ENCODE data around the gene DNAH1.

Gene DNAH1

DNA sequence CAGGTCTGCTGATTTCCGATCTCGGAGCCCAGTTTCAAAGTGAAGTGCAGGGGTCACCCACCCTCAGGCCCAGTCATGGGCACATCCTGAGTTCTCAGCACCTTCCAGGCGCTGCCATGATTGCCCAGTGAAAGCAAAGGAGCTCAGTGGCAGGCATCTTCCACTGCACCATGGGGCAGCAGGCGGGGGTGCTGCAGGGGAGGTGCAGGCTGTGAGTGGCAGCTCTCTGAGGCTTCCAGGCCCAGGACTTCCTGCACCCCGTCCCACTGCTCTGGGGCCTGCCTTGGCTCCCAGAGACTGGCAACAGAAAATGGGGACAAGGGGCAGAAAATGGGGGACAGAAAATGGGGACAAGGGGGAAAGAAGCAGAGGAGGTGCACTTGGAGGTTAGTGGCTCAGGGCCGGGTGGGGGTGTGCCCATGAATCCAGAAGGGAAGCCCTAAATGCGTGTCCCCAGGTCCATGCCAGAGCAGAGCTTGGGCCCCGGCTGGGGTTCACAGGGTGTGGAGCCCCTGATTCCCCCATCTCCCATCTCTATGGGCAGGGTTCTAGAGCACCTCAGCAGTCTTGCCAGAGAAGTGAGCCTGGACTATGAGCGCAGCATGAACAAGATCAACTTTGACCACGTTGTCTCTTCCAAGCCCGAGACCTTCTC lies 28.0 kb downstream of the DNAH1 start:
- no peak for DNase-seq

DNA sequence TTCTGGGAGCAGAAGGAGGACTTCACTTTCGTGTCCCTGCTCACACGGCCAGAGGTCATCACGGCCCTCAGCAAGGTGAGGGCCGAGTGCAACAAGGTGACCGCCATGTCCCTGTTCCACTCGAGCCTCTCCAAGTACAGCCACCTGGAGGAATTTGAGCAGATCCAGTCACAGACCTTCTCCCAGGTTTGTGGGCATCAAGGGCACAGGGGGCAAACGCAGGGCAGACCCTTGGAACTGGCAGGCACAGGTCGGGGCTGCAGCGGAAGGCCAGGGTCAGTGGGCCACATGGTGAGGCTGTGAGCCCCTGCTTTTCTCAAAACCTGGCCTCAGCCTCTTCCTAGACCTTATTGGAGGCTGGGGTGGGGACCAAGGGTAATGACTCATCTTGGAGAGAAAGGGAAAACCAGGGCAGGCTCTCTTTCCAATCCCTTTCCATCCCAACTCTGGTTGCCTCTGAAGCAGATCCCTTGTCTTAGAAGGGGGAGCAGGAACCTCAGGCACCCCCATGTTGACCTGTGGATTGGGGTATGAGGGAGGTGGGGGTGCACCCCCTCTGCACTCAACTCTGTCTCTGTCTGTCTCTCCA lies 29.5 kb downstream of the DNAH1 start:
- DNase-seq: no peak

DNA sequence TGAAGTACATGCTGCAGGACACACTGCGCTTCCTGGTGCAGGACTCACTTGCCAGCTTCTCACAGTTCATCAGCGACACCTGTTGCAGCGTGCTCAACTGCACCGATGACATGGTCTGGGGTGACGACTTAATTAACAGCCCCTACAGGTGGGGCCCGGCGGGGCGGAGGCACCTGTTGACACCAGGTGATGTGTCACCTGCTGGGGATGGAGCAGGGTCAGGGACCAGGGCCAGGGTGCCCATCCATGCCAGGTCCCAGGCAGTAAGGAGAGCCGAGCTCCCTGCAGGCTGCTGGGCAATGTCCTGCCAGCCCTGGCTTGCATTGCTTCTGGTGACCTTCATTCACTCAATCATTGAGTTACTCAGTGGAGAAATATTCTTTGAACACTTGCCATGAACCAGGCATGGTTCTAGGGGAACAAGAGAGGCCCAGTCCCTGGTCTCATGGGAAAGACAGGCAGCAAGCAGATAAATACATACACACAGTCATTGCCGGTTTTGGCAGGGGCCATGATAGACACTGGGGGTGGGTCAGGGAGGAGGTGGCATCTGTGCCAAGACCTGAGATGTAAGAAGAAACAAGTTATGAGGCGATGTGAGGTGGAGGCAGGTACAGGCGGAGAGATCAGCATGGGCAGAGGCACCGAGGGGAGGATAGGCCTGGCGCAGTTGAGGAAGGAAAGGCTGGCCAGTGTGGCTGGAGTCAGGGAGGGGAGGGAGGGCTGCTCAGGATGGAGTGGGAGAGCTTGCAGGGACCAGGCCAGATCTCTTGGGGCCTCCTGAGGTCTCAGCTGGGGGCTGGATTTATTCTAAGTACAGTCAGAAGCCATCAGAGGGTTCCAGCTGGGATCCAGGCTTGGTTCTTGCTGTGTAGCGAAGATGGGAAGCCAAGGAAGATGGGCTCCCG lies 30.8 kb downstream of the DNAH1 start:
- no peak for DNase-seq

DNA sequence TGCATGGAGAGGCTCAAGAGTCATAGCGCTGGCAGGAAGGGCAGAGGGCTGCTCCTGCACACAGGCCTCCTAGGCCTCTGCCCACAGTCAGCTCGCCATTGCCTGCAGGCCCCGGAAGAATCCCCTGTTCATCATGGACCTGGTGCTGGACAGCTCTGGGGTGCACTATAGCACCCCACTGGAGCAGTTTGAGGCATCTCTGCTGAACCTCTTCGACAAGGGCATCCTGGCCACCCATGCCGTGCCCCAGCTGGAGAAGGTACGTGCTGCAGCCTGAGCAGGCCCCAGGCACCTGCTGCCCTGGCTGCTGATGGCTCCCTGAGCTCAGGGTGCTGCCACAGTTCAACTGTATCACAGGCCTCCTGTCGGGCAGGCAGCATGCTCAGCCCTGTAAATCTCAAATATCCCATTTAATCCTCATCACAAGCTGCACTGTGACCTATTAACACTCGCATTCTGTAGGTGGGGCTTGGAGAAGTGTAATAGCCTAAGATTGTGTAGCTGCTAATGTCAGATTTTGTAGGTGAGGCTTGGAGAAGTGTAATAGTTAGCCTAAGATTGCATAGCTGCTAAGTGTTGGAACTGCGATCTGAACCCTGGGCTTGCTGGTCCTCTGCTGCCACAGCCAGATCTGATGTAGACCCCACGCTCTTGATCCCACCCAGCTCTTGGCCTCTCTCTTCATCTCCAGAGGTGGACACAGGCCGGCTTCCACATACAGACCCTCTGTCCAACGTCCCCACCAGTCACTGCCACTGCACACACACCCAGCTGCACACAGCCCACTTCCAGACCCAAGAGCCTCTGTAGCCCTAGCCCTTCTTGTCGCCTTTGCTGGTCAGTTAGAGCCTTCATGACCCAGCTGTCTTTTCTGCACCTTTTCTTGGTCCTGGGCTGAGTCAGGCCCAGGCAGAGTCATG lies 31.9 kb downstream of the DNAH1 start:
- DNase-seq: no peak

DNA sequence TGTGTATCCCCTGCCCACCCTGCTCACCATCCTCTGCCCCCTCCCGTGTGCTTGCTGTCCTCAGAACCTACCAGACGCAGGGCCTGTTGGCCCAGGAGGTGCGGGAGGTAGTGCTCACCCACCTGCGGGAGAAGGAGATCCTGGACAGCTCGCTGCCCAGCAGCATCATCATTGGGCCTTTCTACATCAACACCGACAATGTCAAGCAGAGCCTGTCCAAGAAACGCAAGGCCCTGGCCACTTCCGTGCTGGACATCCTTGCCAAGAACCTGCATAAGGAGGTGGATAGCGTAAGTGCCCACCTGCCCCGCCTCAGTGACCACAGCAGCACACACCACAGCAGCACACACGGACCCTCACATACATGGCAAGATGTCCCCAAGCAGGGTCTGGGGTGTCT lies 33.0 kb downstream of the DNAH1 start:
- DNase-seq: no peak

DNA sequence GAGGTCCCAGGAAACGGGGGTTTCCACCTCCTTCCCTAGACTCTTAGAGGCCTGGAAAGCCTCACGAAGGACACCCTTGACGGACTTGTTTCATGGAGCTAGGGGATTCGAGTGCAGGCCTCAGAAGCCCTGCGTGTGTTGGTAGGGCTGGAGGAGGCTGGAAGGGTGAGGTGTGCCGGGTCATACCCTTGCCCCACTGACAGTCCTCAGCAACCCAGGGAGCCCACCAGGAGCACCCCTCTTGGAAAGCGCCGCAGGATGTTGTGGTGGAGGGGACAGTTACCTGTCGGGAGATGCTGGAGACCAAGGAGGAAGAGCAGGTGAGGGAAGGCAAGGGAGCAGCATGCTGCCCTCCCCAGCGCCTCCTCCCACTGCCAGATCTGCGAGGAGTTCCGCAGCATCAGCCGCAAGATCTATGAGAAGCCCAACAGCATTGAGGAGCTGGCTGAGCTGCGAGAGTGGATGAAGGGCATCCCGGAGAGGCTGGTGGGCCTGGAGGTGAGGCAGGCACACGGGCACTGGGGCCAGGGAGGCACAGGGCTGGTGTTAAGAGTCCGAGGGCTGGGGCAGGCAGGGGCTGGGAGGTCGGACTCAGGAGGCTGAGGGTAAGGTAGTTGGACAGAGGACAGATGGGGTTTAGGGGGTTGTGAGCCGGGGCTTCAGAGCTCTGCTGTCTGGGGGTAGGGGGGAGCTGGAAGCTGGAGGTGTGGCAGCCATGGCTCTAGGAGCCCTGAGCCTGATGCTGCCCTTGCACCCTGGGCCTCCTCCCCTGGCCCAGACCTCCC lies 33.7 kb downstream of the DNAH1 start:
- no peak for DNase-seq

DNA sequence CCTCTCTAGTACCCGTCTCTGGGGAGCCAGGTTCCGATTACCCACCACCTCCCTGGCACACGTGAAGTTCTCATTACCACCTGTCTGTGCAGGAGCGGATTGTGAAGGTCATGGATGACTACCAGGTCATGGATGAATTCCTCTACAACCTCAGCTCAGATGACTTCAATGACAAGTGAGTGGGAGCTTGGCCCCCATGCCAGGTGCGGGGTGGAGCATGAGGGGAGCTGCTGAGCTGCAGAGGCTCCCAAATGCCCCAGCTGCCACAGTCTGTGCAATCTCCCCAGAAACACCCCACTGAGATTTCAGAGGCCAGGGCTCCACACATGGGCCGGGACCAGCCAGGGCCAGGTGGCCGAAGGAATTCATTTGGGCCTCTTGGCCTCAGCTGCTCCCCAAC lies 34.3 kb downstream of the DNAH1 start:
- DNase-seq: no peak

DNA sequence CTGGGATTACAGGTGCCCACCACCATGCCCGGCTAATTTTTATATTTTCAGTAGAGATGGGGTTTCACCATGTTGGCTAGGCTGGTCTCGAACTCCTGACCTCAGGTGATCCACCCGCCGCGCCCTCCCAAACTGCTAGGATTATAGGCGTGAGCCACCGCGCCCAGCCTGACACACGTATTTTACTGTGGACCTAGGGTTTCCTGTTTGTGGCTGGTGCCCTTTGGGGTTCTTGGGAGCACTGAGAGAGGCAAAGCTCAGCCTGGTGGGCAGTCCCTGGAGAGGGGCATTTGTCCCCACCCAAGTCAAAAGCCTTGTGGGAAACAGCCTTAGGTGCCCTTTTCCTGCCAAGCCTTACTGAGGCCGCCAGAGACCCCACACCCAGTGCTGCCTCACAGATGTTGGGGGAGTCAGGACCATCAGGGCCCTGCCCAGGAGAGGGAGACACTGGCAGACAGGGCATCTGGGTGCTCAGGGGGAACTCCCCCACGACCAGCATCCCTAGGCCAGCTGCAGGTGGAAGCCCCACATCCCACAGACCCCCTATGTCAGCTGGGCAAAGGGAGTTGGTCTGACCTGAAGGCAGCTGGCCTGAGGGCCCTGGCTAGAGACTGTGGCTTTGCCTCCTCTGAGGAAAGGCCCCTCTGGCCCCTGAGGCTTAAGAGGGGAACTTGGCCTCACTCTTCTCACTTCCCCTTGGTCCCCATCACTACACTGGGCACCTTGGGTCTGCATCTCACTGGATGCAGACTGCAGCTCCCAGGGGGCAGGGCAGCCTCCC lies 35.1 kb downstream of the DNAH1 start:
- no peak for DNase-seq

DNA sequence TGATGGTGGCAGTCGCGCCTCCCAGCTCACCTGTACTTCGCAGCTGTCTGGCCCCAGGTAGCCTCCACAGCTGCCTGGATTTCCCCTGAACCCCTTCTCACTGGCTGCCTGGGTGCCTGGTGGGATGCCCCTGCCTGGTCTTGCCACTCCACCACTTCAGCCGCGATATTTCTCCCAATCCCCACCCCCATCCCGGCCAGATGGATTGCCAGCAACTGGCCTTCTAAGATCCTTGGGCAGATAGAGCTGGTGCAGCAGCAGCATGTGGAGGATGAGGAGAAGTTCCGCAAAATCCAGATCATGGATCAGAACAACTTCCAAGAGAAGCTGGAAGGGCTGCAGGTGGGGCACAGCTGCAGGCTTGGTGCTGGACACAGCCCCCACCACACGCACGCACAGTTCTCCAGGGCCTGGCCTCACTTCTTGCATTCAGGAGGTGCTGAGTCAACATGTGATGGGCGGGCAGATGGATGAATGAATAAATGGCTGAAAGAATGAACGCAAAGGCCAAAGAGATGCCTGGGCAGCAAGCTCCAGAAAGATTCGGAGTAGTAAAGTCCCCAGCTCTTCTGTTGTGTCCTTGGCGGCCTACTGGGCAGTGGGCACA lies 35.7 kb downstream of the DNAH1 start:
- no peak for DNase-seq

DNA sequence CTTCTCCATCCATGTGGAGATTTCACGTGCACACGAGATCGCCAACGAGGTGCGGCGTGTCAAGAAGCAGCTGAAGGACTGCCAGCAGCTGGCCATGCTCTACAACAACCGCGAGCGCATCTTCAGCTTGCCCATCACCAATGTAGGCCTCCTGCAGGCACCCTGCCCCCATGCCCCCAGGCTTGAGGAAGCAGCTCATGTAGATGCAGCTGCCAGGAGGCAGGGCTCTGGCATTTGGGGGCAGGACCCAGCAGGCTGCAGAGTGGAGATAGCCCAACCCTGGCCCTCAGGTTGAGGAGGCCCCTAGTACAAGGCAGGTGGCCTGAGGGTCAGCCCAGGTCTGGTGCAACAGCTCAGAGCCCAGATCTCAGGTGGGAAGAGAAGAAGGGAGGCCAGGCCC lies 36.4 kb downstream of the DNAH1 start:
- no peak for DNase-seq

DNA sequence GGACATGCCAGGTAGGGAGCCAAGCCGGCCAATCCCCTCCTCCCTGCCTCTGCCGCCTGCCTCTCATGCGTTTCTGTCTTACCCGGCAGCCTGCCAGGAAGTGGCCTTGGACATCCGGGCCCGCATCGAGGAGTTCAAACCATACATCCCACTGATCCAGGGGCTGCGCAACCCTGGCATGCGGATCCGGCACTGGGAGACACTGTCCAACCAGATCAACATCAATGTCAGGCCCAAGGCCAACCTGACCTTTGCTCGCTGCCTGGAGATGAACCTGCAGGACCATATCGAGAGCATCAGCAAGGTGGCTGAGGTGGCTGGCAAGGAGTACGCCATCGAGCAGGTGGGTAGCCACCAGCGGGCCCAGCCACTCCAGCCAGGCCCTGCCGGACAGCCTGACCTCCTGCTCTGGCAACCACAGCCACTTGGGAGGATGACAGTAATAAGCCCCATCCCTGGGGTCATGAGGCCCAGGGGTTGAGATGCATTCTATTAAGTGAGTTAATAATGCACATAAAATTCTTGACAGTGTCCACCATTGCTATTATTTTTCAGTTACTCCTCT lies 37.3 kb downstream of the DNAH1 start:
- no peak for DNase-seq

DNA sequence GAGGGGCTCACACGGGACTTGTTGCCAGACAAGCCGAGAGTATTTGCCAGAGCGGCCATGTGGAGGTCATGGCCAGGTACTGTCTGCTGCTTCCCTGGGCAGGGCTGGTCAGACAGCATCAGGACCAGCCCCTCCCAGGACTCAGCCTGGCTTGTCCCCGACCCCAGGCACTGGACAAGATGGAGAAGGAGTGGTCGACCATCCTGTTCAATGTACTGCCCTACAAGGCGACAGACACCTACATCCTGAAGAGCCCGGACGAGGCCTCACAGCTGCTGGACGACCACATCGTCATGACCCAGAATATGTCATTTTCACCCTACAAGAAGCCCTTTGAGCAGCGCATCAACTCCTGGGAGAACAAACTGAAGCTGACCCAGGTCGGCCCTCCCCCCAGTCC lies 38.6 kb downstream of the DNAH1 start:
- no peak for DNase-seq

DNA sequence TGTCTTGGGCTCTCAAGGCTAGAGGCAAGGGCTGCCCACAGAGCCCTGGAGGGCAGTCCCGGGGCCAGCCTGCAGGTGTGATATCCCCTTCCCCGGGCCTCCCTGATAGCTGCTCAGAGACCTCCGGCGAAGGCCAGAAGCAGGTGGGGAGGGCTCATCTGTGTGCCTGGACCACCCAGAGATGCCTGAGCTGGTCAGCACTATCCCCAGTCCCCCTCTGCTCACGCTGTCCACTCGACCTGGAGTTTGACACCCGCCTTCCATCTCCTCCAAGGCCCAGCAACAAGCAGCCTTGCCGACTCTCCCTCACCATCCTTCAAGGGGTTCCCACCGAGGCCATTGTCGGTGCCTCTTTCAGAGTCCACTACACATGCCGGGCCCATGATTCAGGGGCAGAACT lies 39.4 kb downstream of the DNAH1 start:
- DNase-seq: no peak

DNA sequence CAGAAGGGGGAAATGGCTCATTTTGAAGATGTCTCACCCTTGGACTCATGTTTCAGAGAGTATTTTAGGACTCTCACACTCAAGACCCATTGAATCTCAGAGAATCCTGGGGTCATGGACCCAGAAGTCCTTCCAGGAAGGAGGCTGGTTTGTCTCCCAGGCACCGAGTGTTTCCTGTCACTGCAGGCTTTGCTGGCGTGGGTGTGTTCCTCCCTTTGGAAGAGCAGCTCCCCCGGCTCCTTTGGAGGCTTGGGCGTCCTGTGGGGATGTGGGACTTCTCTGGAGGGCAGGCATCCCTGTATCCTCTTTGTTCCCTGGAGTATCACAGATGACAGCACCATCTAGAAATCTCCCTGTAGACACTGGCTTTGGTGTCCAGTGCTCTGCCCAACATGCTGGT lies 40.0 kb downstream of the DNAH1 start:
- no peak for DNase-seq

DNA sequence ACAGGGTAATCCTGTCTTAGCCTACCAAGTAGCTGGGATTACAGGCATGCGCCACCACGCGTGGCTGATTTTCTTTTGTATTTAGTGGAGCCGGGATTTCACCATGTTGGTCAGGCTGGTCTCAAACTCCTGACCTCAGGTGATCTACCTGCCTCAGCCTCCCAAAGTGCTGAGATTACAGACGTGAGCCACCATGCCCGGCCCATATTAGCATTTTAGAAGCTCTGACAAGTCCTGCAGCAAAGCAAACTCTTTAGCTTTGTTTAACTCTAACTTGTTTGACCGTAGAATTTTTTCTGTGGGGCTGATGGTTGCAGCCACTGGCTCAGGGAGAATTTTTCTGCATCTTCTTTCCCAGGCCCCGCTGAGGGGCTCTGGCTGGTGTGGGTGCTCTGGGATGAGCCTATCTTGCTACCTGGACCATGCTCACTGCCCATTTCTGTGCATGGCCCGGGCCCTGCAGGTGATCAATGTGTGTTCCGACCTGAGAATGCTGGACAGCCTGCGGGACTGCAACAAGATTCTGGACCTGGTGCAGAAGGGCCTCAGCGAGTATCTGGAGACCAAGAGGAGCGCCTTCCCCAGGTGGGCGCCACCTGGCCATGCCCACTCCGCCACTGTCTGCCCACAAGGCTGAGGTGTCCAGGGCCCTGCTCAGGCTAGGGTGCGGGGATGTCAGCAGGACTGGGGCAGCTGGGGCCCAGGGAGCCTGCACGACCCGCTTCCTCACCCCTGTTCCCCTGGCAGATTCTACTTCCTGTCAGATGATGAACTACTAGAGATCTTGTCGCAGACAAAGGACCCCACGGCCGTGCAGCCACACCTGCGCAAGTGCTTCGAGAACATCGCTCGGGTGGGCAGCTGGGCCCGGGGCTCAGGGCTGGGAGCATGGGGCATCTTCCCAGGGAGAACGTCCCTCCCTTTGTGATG lies 41.3 kb downstream of the DNAH1 start:
- DNase-seq: no peak

DNA sequence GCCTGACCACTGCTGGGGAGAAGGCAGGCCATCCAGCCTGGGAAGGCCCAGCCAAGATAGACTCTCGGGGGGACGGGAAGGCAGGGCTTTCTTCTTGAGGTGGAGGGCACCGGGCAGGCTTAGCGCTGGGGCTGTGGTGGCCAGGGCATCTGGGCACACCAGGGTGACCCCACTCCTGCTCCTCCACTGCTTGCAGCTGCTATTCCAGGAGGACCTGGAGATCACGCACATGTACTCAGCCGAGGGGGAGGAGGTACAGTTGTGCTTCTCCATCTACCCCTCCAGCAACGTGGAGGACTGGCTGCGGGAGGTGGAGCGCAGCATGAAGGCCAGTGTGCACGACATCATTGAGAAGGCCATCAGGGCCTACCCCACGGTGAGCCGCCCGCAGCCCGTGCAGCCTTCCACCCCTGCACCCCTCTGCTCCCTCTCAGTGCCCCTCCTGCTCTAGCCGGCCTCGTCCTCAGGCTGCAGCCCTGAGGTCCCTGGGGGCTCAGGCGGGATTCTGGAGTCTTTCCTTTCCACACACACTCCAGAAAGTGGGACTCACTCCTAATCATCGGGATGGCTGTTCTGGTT lies 42.3 kb downstream of the DNAH1 start:
- DNase-seq: no peak

DNA sequence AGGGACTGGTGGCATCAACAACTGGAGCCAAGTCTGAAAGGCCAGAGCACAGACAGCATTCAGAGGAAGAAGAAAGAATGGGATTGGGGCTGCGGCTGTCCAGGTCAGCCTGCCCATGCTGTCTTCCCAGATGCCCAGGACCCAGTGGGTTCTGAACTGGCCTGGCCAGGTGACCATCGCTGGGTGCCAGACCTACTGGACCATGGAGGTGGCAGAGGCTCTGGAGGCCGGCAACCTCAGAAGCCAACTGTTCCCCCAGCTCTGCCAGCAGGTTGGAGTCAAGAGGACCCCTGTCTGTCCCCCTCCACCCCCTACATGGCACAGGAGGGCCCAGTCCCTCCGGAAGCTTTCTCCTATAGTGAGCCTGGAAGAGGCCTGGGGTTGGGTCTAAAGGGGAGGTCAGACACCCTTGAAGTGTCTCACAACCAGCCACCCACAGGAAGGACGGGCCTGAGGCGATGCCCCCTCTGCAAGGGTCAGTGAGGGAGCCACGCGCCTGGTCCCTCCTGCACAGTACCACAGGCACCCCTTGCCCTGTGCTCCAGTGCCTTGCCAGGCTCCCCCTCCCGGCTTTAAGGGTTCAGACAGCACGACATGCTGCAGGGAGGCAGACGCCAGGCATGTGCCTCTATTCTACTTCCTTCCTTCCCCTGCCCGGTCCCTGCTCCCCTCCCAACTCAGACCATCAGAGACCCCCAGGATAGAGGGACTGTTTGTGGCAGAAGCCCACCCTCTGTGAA lies 43.2 kb downstream of the DNAH1 start:
- DNase-seq: no peak

DNA sequence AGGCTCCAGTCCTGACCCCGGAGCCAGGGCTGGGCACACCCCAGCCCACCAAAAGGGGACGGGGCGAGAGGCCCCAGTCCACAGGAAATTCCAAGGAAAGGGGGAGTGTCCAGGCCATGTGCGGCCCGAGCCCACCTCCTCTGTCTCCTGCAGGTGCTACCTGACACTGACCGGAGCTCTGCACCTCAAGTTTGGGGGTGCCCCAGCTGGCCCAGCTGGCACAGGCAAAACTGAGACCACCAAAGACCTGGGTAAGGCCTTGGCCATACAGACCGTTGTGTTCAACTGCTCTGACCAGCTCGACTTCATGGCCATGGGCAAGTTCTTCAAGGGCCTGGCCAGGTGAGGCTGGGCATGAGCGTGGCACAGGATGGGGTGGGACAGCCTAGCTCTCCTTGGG lies 44.9 kb downstream of the DNAH1 start:
- no peak for DNase-seq

Data from NCI-H1092 treated with DMSO at 0.1 percent for 48 hours (cell line).